Left lung (tissue), 10 donors: ENCODE results near the gene PDSS1. TPM values are rescaled to one million over a fixed set of nuclear protein-coding genes. Genes with fewer than 3 reads are reported as not detected.

Experiments
- ATAC-seq: fragments of 200-7000 bp; cut with Tn5 transposase; one replicate; pipeline ENCODE4 v1.9.1; 2020; ENCODE audit warnings: moderate library complexity
- DNase-seq, 4 donors: peaks; one replicate each; pipeline ENCODE4 v3.0.0-alpha.2; 2013 to 2020
- H3K27ac ChIP-seq, 2 donors: fragments of 200-600 bp; sonication (generic) in 1 of 2; one replicate each; pipeline versions ENCODE4 v1.5.0 to v1.8.0; 2020 to 2021
- H3K27me3 ChIP-seq, 2 donors: fragments of 200-600 bp; sonication (generic) in 1 of 2; one replicate each; pipeline versions ENCODE4 v1.5.0 to v1.8.0; 2020 to 2021
- H3K36me3 ChIP-seq, 2 donors: fragments of 200-600 bp; sonication (generic) in 1 of 2; one replicate each; pipeline versions ENCODE4 v1.5.0 to v1.8.0; 2020 to 2021
- H3K4me1 ChIP-seq, 2 donors: fragments of 200-600 bp; one replicate each; pipeline ENCODE4 v1.8.0; 2021
- H3K4me3 ChIP-seq, 2 donors: fragments of 200-600 bp; sonication (generic) in 1 of 2; one replicate each; pipeline versions ENCODE4 v1.5.0 to v1.8.0; 2020 to 2021; ENCODE audit warnings: mild to moderate bottlenecking in 1 of 2
- H3K9me3 ChIP-seq, 2 donors: fragments of 200-600 bp; sonication (generic) in 1 of 2; one replicate each; pipeline versions ENCODE4 v1.5.0 to v1.8.0; 2020 to 2021
- intact Hi-C, 2 donors: fragments of 100-400 bp; cut with DNase I; formaldehyde crosslinking; loops; one replicate each; pipeline versions ENCODE4 v1.11.2 to v1.14.2; 2022
- polyA plus RNA-seq, 6 donors: library from polyadenylated mRNA; unstranded; fragments of 120-200 nt; gene quantifications; one replicate each; pipeline ENCODE4 v1.2.1, GENCODE V29; 2013; ENCODE audit not compliant: insufficient read length in 6 of 6
- total RNA-seq, 2 donors: library from RNA; stranded (reverse); fragmentation: NEBNext Ultra II Directional; extraction: Animal tissue kit (Norgen Biotek cat#: 25700); gene quantifications; one replicate each; pipeline ENCODE4 v1.2.1, GENCODE V29; 2021
- TF ChIP-seq, protein P1 (sequence below), 2 donors: fragments of 200-600 bp; sonication (generic) in 1 of 2; IDR thresholded peaks; one replicate each; pipeline versions ENCODE4 v1.5.0 to v1.8.0; 2021; ENCODE audit warnings: antibody characterized with exemption in 2 of 2
- donor health status: DM: no; HTN: yes; CAD: no.
- donor health status: DM: no; HTN: no; CAD: no.

PDSS1 gene
- total and polyA plus RNA-seq, 8 donors: 7.1 to 17.3 (median 12.7) TPM

DNA sequence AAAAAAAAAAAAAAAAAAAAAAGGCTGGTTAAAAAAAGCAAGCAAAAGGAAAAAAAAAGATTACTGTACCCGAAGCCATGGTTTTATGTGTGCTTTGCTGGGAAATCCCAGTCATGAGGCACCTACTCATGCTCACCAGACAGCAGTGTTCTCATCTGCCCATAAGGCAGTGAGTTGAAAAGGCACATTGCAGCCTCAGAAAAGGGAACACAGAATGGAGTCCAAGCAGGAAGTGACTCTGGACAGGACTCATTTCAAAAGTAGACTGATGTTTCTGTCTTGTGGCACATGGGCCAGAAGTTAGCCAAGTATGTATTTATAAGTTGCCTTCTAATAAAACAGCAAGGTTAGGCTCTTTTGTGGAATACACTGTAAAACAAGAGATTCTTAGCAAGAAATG, 40.2 kb downstream of the PDSS1 start:
- peaks cover 0 to 88% of the 10 kb centered on the region in 2 donors for H3K36me3 ChIP-seq
- no peaks in the 10 kb centered on the region for H3K9me3 ChIP-seq
- peak overlapping the region in 1 of 2 donors; percentile 76 for H3K27ac ChIP-seq

GRCh38 chr10:26738301-26738911, 40.9 kb downstream of the PDSS1 start:
- Histone ChIP-seq H3K27me3 (no peaks in the 10 kb centered on the region), H3K36me3 (peaks cover 0 to 88% of the 10 kb centered on the region in 2 donors), H3K4me3 (no peak overlapping the region), H3K27ac (peak overlapping the region in 1 of 2 donors; percentile 76), H3K4me1 (peaks cover 0 to 8% of the 10 kb centered on the region in 2 donors), H3K9me3 (no peaks in the 10 kb centered on the region)
- no peak for ATAC-seq
- DNase-seq: no peak
- TF ChIP-seq, protein P1, sequence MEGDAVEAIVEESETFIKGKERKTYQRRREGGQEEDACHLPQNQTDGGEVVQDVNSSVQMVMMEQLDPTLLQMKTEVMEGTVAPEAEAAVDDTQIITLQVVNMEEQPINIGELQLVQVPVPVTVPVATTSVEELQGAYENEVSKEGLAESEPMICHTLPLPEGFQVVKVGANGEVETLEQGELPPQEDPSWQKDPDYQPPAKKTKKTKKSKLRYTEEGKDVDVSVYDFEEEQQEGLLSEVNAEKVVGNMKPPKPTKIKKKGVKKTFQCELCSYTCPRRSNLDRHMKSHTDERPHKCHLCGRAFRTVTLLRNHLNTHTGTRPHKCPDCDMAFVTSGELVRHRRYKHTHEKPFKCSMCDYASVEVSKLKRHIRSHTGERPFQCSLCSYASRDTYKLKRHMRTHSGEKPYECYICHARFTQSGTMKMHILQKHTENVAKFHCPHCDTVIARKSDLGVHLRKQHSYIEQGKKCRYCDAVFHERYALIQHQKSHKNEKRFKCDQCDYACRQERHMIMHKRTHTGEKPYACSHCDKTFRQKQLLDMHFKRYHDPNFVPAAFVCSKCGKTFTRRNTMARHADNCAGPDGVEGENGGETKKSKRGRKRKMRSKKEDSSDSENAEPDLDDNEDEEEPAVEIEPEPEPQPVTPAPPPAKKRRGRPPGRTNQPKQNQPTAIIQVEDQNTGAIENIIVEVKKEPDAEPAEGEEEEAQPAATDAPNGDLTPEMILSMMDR (IDR thresholded peaks at IDR 0.05): no peak
- intact Hi-C loops: no loop called here

More for the DNA sequence above, 40.2 kb downstream of the PDSS1 start:
- ATAC-seq (peak; percentile 78), DNase-seq (peak in 1 of 4 donors; percentile 57)
- H3K4me3 ChIP-seq: no peak overlapping the region
- TF ChIP-seq, protein P1 (IDR thresholded peaks at IDR 0.05): no peak
- H3K27me3 ChIP-seq: no peaks in the 10 kb centered on the region
- peaks cover 0 to 8% of the 10 kb centered on the region in 2 donors for H3K4me1 ChIP-seq
- intact Hi-C loops: no loop called here

DNA sequence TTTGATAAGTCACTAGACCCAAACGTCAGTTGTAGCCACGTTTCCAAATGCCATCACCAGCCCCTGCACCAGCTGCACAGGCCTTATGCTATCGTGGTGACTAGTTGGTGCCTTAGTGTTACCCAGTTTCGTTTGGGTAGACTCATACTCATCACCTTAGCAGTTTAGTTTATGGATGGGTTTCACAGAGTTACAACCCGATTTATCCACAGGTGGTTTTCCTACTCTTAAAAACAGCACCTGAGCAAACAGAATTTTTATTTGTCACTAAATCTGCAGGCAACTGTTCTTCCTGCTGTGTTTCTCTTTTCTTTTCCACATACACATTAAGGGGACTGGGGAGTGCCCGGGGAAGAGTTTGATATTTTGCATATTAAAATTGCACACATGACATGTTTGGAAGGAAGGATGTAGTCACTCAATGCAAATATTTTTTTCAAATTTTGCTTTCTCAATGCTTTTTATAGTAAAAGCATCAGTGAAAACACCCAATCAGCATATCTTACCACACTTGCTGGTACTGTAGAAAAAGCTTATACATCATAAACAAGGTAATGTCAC, 41.6 kb downstream of the PDSS1 start:
- H3K4me1 ChIP-seq: peaks cover 0 to 13% of the 10 kb centered on the region in 2 donors
- ATAC-seq (no peak), DNase-seq (no peak)
- TF ChIP-seq, protein P1 (IDR thresholded peaks at IDR 0.05): no peak
- H3K9me3 ChIP-seq: no peaks in the 10 kb centered on the region
- no peaks in the 10 kb centered on the region for H3K27me3 ChIP-seq
- peak overlapping the region in 1 of 2 donors; percentile 76 for H3K27ac ChIP-seq
- H3K4me3 ChIP-seq: no peak overlapping the region
- H3K36me3 ChIP-seq: peaks cover 0 to 89% of the 10 kb centered on the region in 2 donors
- intact Hi-C loops: no loop called here

GRCh38 chr10:26741368-26741767, 43.9 kb downstream of the PDSS1 start:
- peaks cover 0 to 15% of the 10 kb centered on the region in 2 donors for H3K4me1 ChIP-seq
- peaks cover 0 to 92% of the 10 kb centered on the region in 2 donors for H3K36me3 ChIP-seq
- H3K9me3 ChIP-seq: no peaks in the 10 kb centered on the region
- H3K27me3 ChIP-seq: no peaks in the 10 kb centered on the region
- H3K27ac ChIP-seq: no peak overlapping the region
- ATAC-seq (no peak), DNase-seq (no peak)
- intact Hi-C loops: no loop called here
- TF ChIP-seq, protein P1 (IDR thresholded peaks at IDR 0.05): no peak
- no peak overlapping the region for H3K4me3 ChIP-seq

- Histone ChIP-seq H3K36me3 (peaks cover 0 to 98% of the 10 kb centered on the region in 2 donors), H3K4me3 (no peak overlapping the region), H3K27ac (no peak overlapping the region), H3K9me3 (no peaks in the 10 kb centered on the region), H3K4me1 (peaks cover 0 to 16% of the 10 kb centered on the region in 2 donors), H3K27me3 (no peaks in the 10 kb centered on the region)
- intact Hi-C loops: no loop called here
- TF ChIP-seq, protein P1 (IDR thresholded peaks at IDR 0.05): no peak
- DNase-seq: no peak
- no peak for ATAC-seq
Measured at GRCh38 chr10:26743091-26743490, 45.6 kb downstream of the PDSS1 start.
